DOHH2 (cell line): ENCODE results near the gene HPSE2.

Experiments used
- H3F3A ChIP-seq: fragments of 200-600 bp; sonication (generic), shearing (Covaris generic); 2 replicates; pipeline ENCODE4 v1.6.0; 2016; ENCODE audit warnings: antibody characterized with exemption, mild to moderate bottlenecking; ENCODE audit not compliant: control insufficient read depth, insufficient read depth
- H3K27ac ChIP-seq: fragments of 200-600 bp; sonication (generic); 2 replicates; pipeline ENCODE4 v1.5.1; 2014; ENCODE audit warnings: low read depth, mild to moderate bottlenecking, low read length, moderate library complexity
- H3K27me3 ChIP-seq: fragments of 200-600 bp; sonication (generic); 2 replicates; pipeline ENCODE4 v1.6.1; 2014; ENCODE audit warnings: mild to moderate bottlenecking, low read length, mixed read lengths; ENCODE audit not compliant: control insufficient read depth
- H3K36me3 ChIP-seq: fragments of 200-600 bp; sonication (generic); 2 replicates; pipeline ENCODE4 v1.6.1; 2014; ENCODE audit warnings: mild to moderate bottlenecking, low read length, moderate library complexity, mixed read lengths; ENCODE audit not compliant: control insufficient read depth
- H3K4me1 ChIP-seq: fragments of 200-600 bp; sonication (generic); 2 replicates; pipeline ENCODE4 v1.6.1; 2014; ENCODE audit warnings: mild to moderate bottlenecking, low read length, mixed read lengths; ENCODE audit not compliant: control insufficient read depth
- H3K4me2 ChIP-seq: fragments of 200-600 bp; sonication (generic); 2 replicates; pipeline ENCODE4 v1.6.0; 2014; ENCODE audit warnings: mild to moderate bottlenecking, low read length, moderate library complexity
- H3K4me3 ChIP-seq: fragments of 200-600 bp; sonication (generic); 2 replicates; pipeline ENCODE4 v1.5.1; 2014; ENCODE audit warnings: mild to moderate bottlenecking, low read length, mixed read lengths
- H3K79me2 ChIP-seq: fragments of 200-600 bp; sonication (generic); 2 replicates; pipeline ENCODE4 v1.6.1; 2014; ENCODE audit warnings: mild to moderate bottlenecking, low read length, mixed read lengths; ENCODE audit not compliant: control insufficient read depth
- H3K9me2 ChIP-seq: fragments of 200-600 bp; sonication (generic); replicated peaks from 2 replicates; pipeline ENCODE4 v1.6.1; 2014; ENCODE audit warnings: mild to moderate bottlenecking, low read length, mixed read lengths; ENCODE audit not compliant: control insufficient read depth
- H3K9me3 ChIP-seq: fragments of 200-600 bp; sonication (generic); 2 replicates; pipeline ENCODE4 v1.6.1; 2014; ENCODE audit warnings: antibody characterized with exemption, low read length, mixed read lengths; ENCODE audit not compliant: control insufficient read depth, insufficient read depth
- H4K20me1 ChIP-seq: fragments of 200-600 bp; sonication (generic); 2 replicates; pipeline ENCODE4 v1.6.0; 2014; ENCODE audit warnings: low read depth, mild to moderate bottlenecking, antibody characterized with exemption, low read length, moderate library complexity; ENCODE audit not compliant: control insufficient read depth, insufficient read depth
- CTCF ChIP-seq: fragments of 200-600 bp; sonication (generic); IDR thresholded peaks from one replicate; pipeline ENCODE4 v1.5.1; 2014; ENCODE audit warnings: antibody characterized with exemption, mild to moderate bottlenecking, low read depth, low read length; ENCODE audit not compliant: poor library complexity, severe bottlenecking
- EZH2phosphoT487 ChIP-seq: fragments of 200-600 bp; sonication (generic); IDR thresholded peaks from 2 replicates; pipeline ENCODE4 v1.6.1; 2017; ENCODE audit warnings: borderline replicate concordance, mild to moderate bottlenecking, antibody characterized with exemption, low read length, moderate library complexity, mixed read lengths

Gene HPSE2

GRCh38 chr10:98431016-98431415, 804.6 kb downstream of the HPSE2 start:
- H3F3A ChIP-seq = no peaks in the 10 kb centered on the region
- H3K4me2 ChIP-seq = no peak overlapping the region
- no peaks in the 10 kb centered on the region for H3K27me3 ChIP-seq
- H3K79me2 ChIP-seq = no peaks in the 10 kb centered on the region
- no peak overlapping the region for H3K4me3 ChIP-seq
- no peaks in the 10 kb centered on the region for H3K9me3 ChIP-seq
- peaks cover 57% of the 10 kb centered on the region for H3K36me3 ChIP-seq
- H3K27ac ChIP-seq = no peak overlapping the region
- TF ChIP-seq CTCF (no peak), EZH2phosphoT487 (no peak)
- no peaks in the 10 kb centered on the region for H4K20me1 ChIP-seq
- H3K4me1 ChIP-seq = no peaks in the 10 kb centered on the region
- no peaks in the 10 kb centered on the region for H3K9me2 ChIP-seq

GRCh38 chr10:98430427-98430826, 805.2 kb downstream of the HPSE2 start:
- Histone ChIP-seq H3K4me1 (no peaks in the 10 kb centered on the region), H3K4me3 (no peak overlapping the region), H3F3A (no peaks in the 10 kb centered on the region), H3K9me3 (no peaks in the 10 kb centered on the region), H3K79me2 (no peaks in the 10 kb centered on the region), H3K9me2 (no peaks in the 10 kb centered on the region), H4K20me1 (no peaks in the 10 kb centered on the region), H3K4me2 (no peak overlapping the region), H3K27ac (no peak overlapping the region), H3K36me3 (peaks cover 51% of the 10 kb centered on the region), H3K27me3 (no peaks in the 10 kb centered on the region)
- no peak for TF ChIP-seq EZH2phosphoT487

GRCh38 chr10:98429320-98430072, 806.2 kb downstream of the HPSE2 start:
- Histone ChIP-seq H4K20me1 (no peaks in the 10 kb centered on the region), H3K36me3 (peaks cover 42% of the 10 kb centered on the region)
- no peak for TF ChIP-seq CTCF
- TF ChIP-seq EZH2phosphoT487 = no peak

GRCh38 chr10:98427011-98427515, 808.6 kb downstream of the HPSE2 start:
- Histone ChIP-seq H3K36me3 (peaks cover 21% of the 10 kb centered on the region), H3K9me3 (no peaks in the 10 kb centered on the region), H3K27me3 (no peaks in the 10 kb centered on the region), H3K9me2 (no peaks in the 10 kb centered on the region), H4K20me1 (no peaks in the 10 kb centered on the region), H3K4me3 (no peak overlapping the region), H3K4me1 (no peaks in the 10 kb centered on the region), H3F3A (no peaks in the 10 kb centered on the region), H3K4me2 (no peak overlapping the region), H3K79me2 (no peaks in the 10 kb centered on the region), H3K27ac (no peak overlapping the region)
- TF ChIP-seq EZH2phosphoT487 (no peak), CTCF (no peak)

More at GRCh38 chr10:98429320-98430072, 806.2 kb downstream of the HPSE2 start:
- Histone ChIP-seq H3K27me3 (no peaks in the 10 kb centered on the region), H3K4me1 (no peaks in the 10 kb centered on the region), H3K4me3 (no peak overlapping the region), H3K9me2 (no peaks in the 10 kb centered on the region), H3K27ac (no peak overlapping the region), H3K79me2 (no peaks in the 10 kb centered on the region), H3K9me3 (no peaks in the 10 kb centered on the region), H3K4me2 (no peak overlapping the region), H3F3A (no peaks in the 10 kb centered on the region)
